Caco-2 (cell line): ENCODE measurements around the gene PTP4A1. TPM values are rescaled to one million over a fixed set of nuclear protein-coding genes. Genes with fewer than 3 reads are reported as not detected.

Experiments
- BruUV-seq: library from RNA; stranded (reverse); fragments of 400-500 nt; replicated peaks from 2 replicates; lab custom pipeline; 2021; lab: Mats Ljungman, UMichigan
- CTCF ChIA-PET: fragments of 300-600 bp; sonication (Branson Sonifier 250); formaldehyde crosslinking; loops from one replicate; lab custom pipeline; 2022; ENCODE audit warnings: antibody characterized with exemption; lab: Charles Lee
- POLR2A ChIA-PET: fragments of 300-600 bp; sonication (Branson Sonifier 250); formaldehyde crosslinking; loops from one replicate; lab custom pipeline; 2022; ENCODE audit warnings: antibody characterized with exemption; lab: Charles Lee
- DNase-seq, 2 experiments: peaks; one replicate each; pipeline versions ENCODE4 v3.0.0 to v3.0.0-alpha.2; 2020 to 2022
- H3K27me3 ChIP-seq: replicated peaks from 2 replicates; pipeline ENCODE4 v1.6.0; 2011; ENCODE audit warnings: low read length; ENCODE audit not compliant: control insufficient read depth, insufficient read depth
- H3K36me3 ChIP-seq: 2 replicates; pipeline ENCODE4 v1.5.1; 2011; ENCODE audit warnings: low read length; ENCODE audit not compliant: control insufficient read depth, insufficient read depth
- H3K4me1 ChIP-seq: fragments of 250-450 bp; sonication (Bioruptor Pico); 2 replicates; pipeline ENCODE4 v1.5.1; 2020; ENCODE audit warnings: mild to moderate bottlenecking
- H3K4me3 ChIP-seq: 2 replicates; pipeline ENCODE4 v1.5.1; 2011; ENCODE audit warnings: low read depth, mild to moderate bottlenecking, control low read depth, low read length
- H3K9me3 ChIP-seq: fragments of 250-450 bp; sonication (Bioruptor Pico); 2 replicates; pipeline ENCODE4 v1.5.1; 2020; ENCODE audit warnings: mild to moderate bottlenecking, moderate library complexity
- H3K27ac Mint-ChIP-seq: one replicate; pipeline ENCODE4 v1.8.0; 2022; ENCODE audit warnings: mixed read lengths; ENCODE audit not compliant: unreplicated experiment
- H3K27me3 Mint-ChIP-seq: one replicate; pipeline ENCODE4 v1.8.0; 2022; ENCODE audit warnings: mixed read lengths; ENCODE audit not compliant: insufficient read depth, unreplicated experiment
- H3K36me3 Mint-ChIP-seq: one replicate; pipeline ENCODE4 v1.8.0; 2022; ENCODE audit warnings: mild to moderate bottlenecking, mixed read lengths; ENCODE audit not compliant: insufficient read depth, unreplicated experiment
- H3K4me1 Mint-ChIP-seq: one replicate; pipeline ENCODE4 v1.8.0; 2022; ENCODE audit warnings: low read depth, mixed read lengths; ENCODE audit not compliant: unreplicated experiment
- H3K4me3 Mint-ChIP-seq: one replicate; pipeline ENCODE4 v1.8.0; 2022; ENCODE audit warnings: mild to moderate bottlenecking, moderate library complexity, mixed read lengths; ENCODE audit not compliant: unreplicated experiment
- H3K9me3 Mint-ChIP-seq: one replicate; pipeline ENCODE4 v1.8.0; 2022; ENCODE audit warnings: mixed read lengths; ENCODE audit not compliant: unreplicated experiment
- CTCF ChIP-seq, 2 experiments: fragments of 200-600 bp in 1 of 2; IDR thresholded peaks; 1 replicate in 1 of 2; 2 replicates in 1 of 2; pipeline versions ENCODE4 v1.5.1 to v1.8.0; 2011 to 2022; ENCODE audit warnings: antibody characterized with exemption in 1 of 2, control low read depth in 1 of 2, inconsistent platforms in 1 of 2, low read depth in 1 of 2, low read length in 1 of 2, mild to moderate bottlenecking in 1 of 2, moderate library complexity in 1 of 2; ENCODE audit not compliant: insufficient read depth in 1 of 2, severe bottlenecking in 1 of 2, unreplicated experiment in 1 of 2
- intact Hi-C: fragments of 100-400 bp; cut with micrococcal nuclease; formaldehyde crosslinking; loops from one replicate; pipeline ENCODE4 v1.10.0; 2022; ENCODE audit not compliant: unreplicated experiment
- total RNA-seq: library from RNA; stranded (reverse); gene quantifications from 2 replicates; pipeline ENCODE4 v1.2.3, GENCODE V29; 2022

The PTP4A1 gene
- total RNA-seq, 1 experiment from 2014 or later, result 129 TPM

GRCh38 chr6:63543982-63544381 lies 28.3 kb upstream of the PTP4A1 start:
- Histone ChIP-seq H3K36me3 (no peaks in the 10 kb centered on the region), H3K9me3 (no peaks in the 10 kb centered on the region), H3K4me1 (no peaks in the 10 kb centered on the region), H3K27me3 (no peaks in the 10 kb centered on the region), H3K4me3 (no peak overlapping the region)
- intact Hi-C loops, result no loop called here
- H3K4me3 Mint-ChIP-seq, result no peak overlapping the region
- H3K9me3 Mint-ChIP-seq, result no peaks in the 10 kb centered on the region
- no peaks in the 10 kb centered on the region for H3K4me1 Mint-ChIP-seq
- POLR2A ChIA-PET, result no interaction called here
- TF ChIP-seq CTCF (IDR thresholded peaks at IDR 0.05; ENCODE audit: insufficient read depth in 1 of 2, low read depth in 1 of 2, low read length in 1 of 2, severe bottlenecking in 1 of 2, unreplicated experiment in 1 of 2), result no peak
- no peak for DNase-seq
- H3K27me3 Mint-ChIP-seq, result no peaks in the 10 kb centered on the region
- H3K36me3 Mint-ChIP-seq, result no peaks in the 10 kb centered on the region
- no peak overlapping the region for H3K27ac Mint-ChIP-seq
- CTCF ChIA-PET, result no interaction called here
- no TSS peak for BruUV-seq

GRCh38 chr6:63546236-63546635 lies 26.0 kb upstream of the PTP4A1 start:
- Histone ChIP-seq H3K4me3 (no peak overlapping the region), H3K27me3 (no peaks in the 10 kb centered on the region), H3K9me3 (no peaks in the 10 kb centered on the region), H3K36me3 (no peaks in the 10 kb centered on the region), H3K4me1 (no peaks in the 10 kb centered on the region)
- BruUV-seq, result no TSS peak
- Mint-ChIP-seq H3K27me3 (no peaks in the 10 kb centered on the region), H3K4me3 (no peak overlapping the region), H3K9me3 (no peaks in the 10 kb centered on the region), H3K36me3 (no peaks in the 10 kb centered on the region), H3K27ac (no peak overlapping the region), H3K4me1 (no peaks in the 10 kb centered on the region)
- no peak for TF ChIP-seq CTCF (IDR thresholded peaks at IDR 0.05; ENCODE audit: insufficient read depth in 1 of 2, low read depth in 1 of 2, low read length in 1 of 2, severe bottlenecking in 1 of 2, unreplicated experiment in 1 of 2)
- intact Hi-C loops, result no loop called here
- ChIA-PET POLR2A (no interaction called here), CTCF (no interaction called here)
- DNase-seq, result no peak

- Mint-ChIP-seq H3K36me3 (no peaks in the 10 kb centered on the region), H3K27ac (no peak overlapping the region), H3K4me1 (no peaks in the 10 kb centered on the region), H3K9me3 (no peaks in the 10 kb centered on the region), H3K27me3 (no peaks in the 10 kb centered on the region), H3K4me3 (no peak overlapping the region)
- ChIA-PET CTCF (no interaction called here), POLR2A (no interaction called here)
- Histone ChIP-seq H3K4me3 (no peak overlapping the region), H3K4me1 (no peaks in the 10 kb centered on the region), H3K9me3 (no peaks in the 10 kb centered on the region), H3K36me3 (no peaks in the 10 kb centered on the region), H3K27me3 (no peaks in the 10 kb centered on the region)
- DNase-seq, result no peak
- BruUV-seq, result no TSS peak
- intact Hi-C loops, result no loop called here
- no peak for TF ChIP-seq CTCF (IDR thresholded peaks at IDR 0.05; ENCODE audit: insufficient read depth in 1 of 2, low read depth in 1 of 2, low read length in 1 of 2, severe bottlenecking in 1 of 2, unreplicated experiment in 1 of 2)
Observed at GRCh38 chr6:63546697-63547096, 25.6 kb upstream of the PTP4A1 start.
